ENCODE data around the gene SKAP1.
"Not testable (repeated sequence)": the region's sequence is repeated elsewhere in the genome, so short reads cannot be mapped to it uniquely, and the experiment has no call there.

SKAP1 gene

GRCh38 chr17:48190871-48191270 lies 239.1 kb downstream of the SKAP1 start:
- Histone ChIP-seq H2AFZ (ENCODE audit: low read length) (no peak overlapping the region), H4K8ac (ENCODE audit: low read depth, low read length) (no peak overlapping the region), H3K14ac (ENCODE audit: low read length) (no peak overlapping the region), H3K9ac (ENCODE audit: low read depth, low read length, poor library complexity) (no peak overlapping the region), H2BK120ac (ENCODE audit: low read depth, low read length) (no peak overlapping the region), H3K18ac (ENCODE audit: low read length) (no peak overlapping the region), H2AK5ac (ENCODE audit: low read depth, low read length) (no peak overlapping the region), H2BK12ac (ENCODE audit: low read length) (no peak overlapping the region), H2BK15ac (ENCODE audit: low read length) (no peak overlapping the region), H3K4me3 (ENCODE audit: low read length in 2 of 2) (no peak overlapping the region), H3K4me1 (ENCODE audit: control insufficient read depth in 2 of 2, insufficient read depth in 1 of 2, low read depth in 1 of 2, low read length in 2 of 2) (peaks cover 3 to 9% of the 10 kb centered on the region in 2 donors), H3K27ac (replicated peaks; ENCODE audit: low read length) (no peak overlapping the region), H3K4ac (ENCODE audit: low read length) (no peak overlapping the region), H3K23ac (ENCODE audit: low read depth, low read length, poor library complexity) (no peak overlapping the region), H3K9me3 (replicated peaks in 1 of 2; ENCODE audit: control insufficient read depth in 2 of 2, insufficient read depth in 1 of 2, low read depth in 1 of 2, low read length in 2 of 2) (no peaks in the 10 kb centered on the region), H3K27me3 (ENCODE audit: control insufficient read depth in 3 of 3, insufficient read depth in 3 of 3, low read depth in 1 of 3, low read length in 3 of 3) (peaks cover 0 to 29% (median 0%) of the 10 kb centered on the region in 3 experiments), H3K79me1 (ENCODE audit: low read depth, low read length) (no peaks in the 10 kb centered on the region), H2BK5ac (ENCODE audit: low read length) (no peak overlapping the region), H3K36me3 (replicated peaks in 1 of 2; ENCODE audit: control insufficient read depth in 2 of 2, insufficient read depth in 2 of 2, low read length in 2 of 2) (no peaks in the 10 kb centered on the region), H4K91ac (ENCODE audit: low read depth, low read length, poor library complexity) (no peak overlapping the region), H3K4me2 (ENCODE audit: insufficient read depth, low read length, poor library complexity, severe bottlenecking) (no peak overlapping the region)
- WGBS, 2 donors (ENCODE audit: extremely low coverage in 2 of 2, insufficient read length in 2 of 2, insufficient replicate concordance in 1 of 2) = no CpG with 5 or more reads among the region's 8 CpGs
- DNase-seq (ENCODE audit: low spot score) = no peak

- Histone ChIP-seq H3K9me3 (replicated peaks in 1 of 2; ENCODE audit: control insufficient read depth in 2 of 2, insufficient read depth in 1 of 2, low read depth in 1 of 2, low read length in 2 of 2) (no peaks in the 10 kb centered on the region), H2AFZ (ENCODE audit: low read length) (no peak overlapping the region), H3K27me3 (ENCODE audit: control insufficient read depth in 3 of 3, insufficient read depth in 3 of 3, low read depth in 1 of 3, low read length in 3 of 3) (peaks cover 0 to 38% (median 0%) of the 10 kb centered on the region in 3 experiments), H3K4ac (ENCODE audit: low read length) (no peak overlapping the region), H2BK12ac (ENCODE audit: low read length) (no peak overlapping the region), H3K9ac (ENCODE audit: low read depth, low read length, poor library complexity) (no peak overlapping the region), H3K4me3 (ENCODE audit: low read length in 2 of 2) (no peak overlapping the region), H4K8ac (ENCODE audit: low read depth, low read length) (no peak overlapping the region), H3K4me2 (ENCODE audit: insufficient read depth, low read length, poor library complexity, severe bottlenecking) (no peak overlapping the region), H3K4me1 (ENCODE audit: control insufficient read depth in 2 of 2, insufficient read depth in 1 of 2, low read depth in 1 of 2, low read length in 2 of 2) (no peaks in the 10 kb centered on the region), H3K18ac (ENCODE audit: low read length) (no peak overlapping the region), H3K79me1 (ENCODE audit: low read depth, low read length) (no peaks in the 10 kb centered on the region), H2AK5ac (ENCODE audit: low read depth, low read length) (no peak overlapping the region), H3K14ac (ENCODE audit: low read length) (no peak overlapping the region), H3K36me3 (replicated peaks in 1 of 2; ENCODE audit: control insufficient read depth in 2 of 2, insufficient read depth in 2 of 2, low read length in 2 of 2) (no peaks in the 10 kb centered on the region), H3K27ac (replicated peaks; ENCODE audit: low read length) (no peak overlapping the region), H2BK15ac (ENCODE audit: low read length) (no peak overlapping the region), H4K91ac (ENCODE audit: low read depth, low read length, poor library complexity) (no peak overlapping the region), H3K23ac (ENCODE audit: low read depth, low read length, poor library complexity) (no peak overlapping the region), H2BK120ac (ENCODE audit: low read depth, low read length) (no peak overlapping the region), H2BK5ac (ENCODE audit: low read length) (no peak overlapping the region)
- DNase-seq (ENCODE audit: low spot score) = no peak
- no CpG with 5 or more reads among the region's 3 CpGs for WGBS, 2 donors (ENCODE audit: extremely low coverage in 2 of 2, insufficient read length in 2 of 2, insufficient replicate concordance in 1 of 2)
Measured at GRCh38 chr17:48187872-48188608, 242.0 kb downstream of the SKAP1 start.

- not testable (repeated sequence) for H3K4ac ChIP-seq (ENCODE audit: low read length); H3K4me3 ChIP-seq (ENCODE audit: low read length in 2 of 2); H4K8ac ChIP-seq (ENCODE audit: low read depth, low read length); H3K23ac ChIP-seq (ENCODE audit: low read depth, low read length, poor library complexity); H3K4me1 ChIP-seq (ENCODE audit: control insufficient read depth in 2 of 2, insufficient read depth in 1 of 2, low read depth in 1 of 2, low read length in 2 of 2); H3K36me3 ChIP-seq (replicated peaks in 1 of 2; ENCODE audit: control insufficient read depth in 2 of 2, insufficient read depth in 2 of 2, low read length in 2 of 2); H2AK5ac ChIP-seq (ENCODE audit: low read depth, low read length); H3K9me3 ChIP-seq (replicated peaks in 1 of 2; ENCODE audit: control insufficient read depth in 2 of 2, insufficient read depth in 1 of 2, low read depth in 1 of 2, low read length in 2 of 2); H4K91ac ChIP-seq (ENCODE audit: low read depth, low read length, poor library complexity); H3K79me1 ChIP-seq (ENCODE audit: low read depth, low read length); H2BK15ac ChIP-seq (ENCODE audit: low read length); DNase-seq (ENCODE audit: low spot score); H2BK12ac ChIP-seq (ENCODE audit: low read length); H3K18ac ChIP-seq (ENCODE audit: low read length); H2AFZ ChIP-seq (ENCODE audit: low read length); H2BK5ac ChIP-seq (ENCODE audit: low read length); H3K14ac ChIP-seq (ENCODE audit: low read length); H3K4me2 ChIP-seq (ENCODE audit: insufficient read depth, low read length, poor library complexity, severe bottlenecking); H3K27ac ChIP-seq (replicated peaks; ENCODE audit: low read length); H2BK120ac ChIP-seq (ENCODE audit: low read depth, low read length); H3K9ac ChIP-seq (ENCODE audit: low read depth, low read length, poor library complexity)
- H3K27me3 ChIP-seq (ENCODE audit: control insufficient read depth in 3 of 3, insufficient read depth in 3 of 3, low read depth in 1 of 3, low read length in 3 of 3) = peaks cover 0 to 42% (median 0%) of the 10 kb centered on the region in 3 experiments
- no CpG with 5 or more reads among the region's 5 CpGs for WGBS, 2 donors (ENCODE audit: extremely low coverage in 2 of 2, insufficient read length in 2 of 2, insufficient replicate concordance in 1 of 2)
Measured at GRCh38 chr17:48186317-48186716, 243.7 kb downstream of the SKAP1 start.

GRCh38 chr17:48184721-48185120 lies 245.3 kb downstream of the SKAP1 start:
- WGBS, 2 donors (ENCODE audit: extremely low coverage in 2 of 2, insufficient read length in 2 of 2, insufficient replicate concordance in 1 of 2) = no CpG with 5 or more reads among the region's 6 CpGs

More at GRCh38 chr17:48184721-48185120, 245.3 kb downstream of the SKAP1 start:
- Histone ChIP-seq H2AFZ (ENCODE audit: low read length) (no peak overlapping the region), H4K8ac (ENCODE audit: low read depth, low read length) (no peak overlapping the region), H3K36me3 (replicated peaks in 1 of 2; ENCODE audit: control insufficient read depth in 2 of 2, insufficient read depth in 2 of 2, low read length in 2 of 2) (no peaks in the 10 kb centered on the region), H3K18ac (ENCODE audit: low read length) (no peak overlapping the region), H2BK12ac (ENCODE audit: low read length) (no peak overlapping the region), H3K4me3 (ENCODE audit: low read length in 2 of 2) (no peak overlapping the region), H3K9ac (ENCODE audit: low read depth, low read length, poor library complexity) (no peak overlapping the region), H3K9me3 (replicated peaks in 1 of 2; ENCODE audit: control insufficient read depth in 2 of 2, insufficient read depth in 1 of 2, low read depth in 1 of 2, low read length in 2 of 2) (no peaks in the 10 kb centered on the region), H3K4ac (ENCODE audit: low read length) (no peak overlapping the region), H3K27ac (replicated peaks; ENCODE audit: low read length) (no peak overlapping the region), H4K91ac (ENCODE audit: low read depth, low read length, poor library complexity) (no peak overlapping the region), H3K23ac (ENCODE audit: low read depth, low read length, poor library complexity) (no peak overlapping the region), H3K27me3 (ENCODE audit: control insufficient read depth in 3 of 3, insufficient read depth in 3 of 3, low read depth in 1 of 3, low read length in 3 of 3) (peaks cover 0 to 52% (median 0%) of the 10 kb centered on the region in 3 experiments), H2BK120ac (ENCODE audit: low read depth, low read length) (no peak overlapping the region), H2BK5ac (ENCODE audit: low read length) (no peak overlapping the region), H2AK5ac (ENCODE audit: low read depth, low read length) (no peak overlapping the region), H3K4me1 (ENCODE audit: control insufficient read depth in 2 of 2, insufficient read depth in 1 of 2, low read depth in 1 of 2, low read length in 2 of 2) (no peaks in the 10 kb centered on the region), H2BK15ac (ENCODE audit: low read length) (no peak overlapping the region), H3K4me2 (ENCODE audit: insufficient read depth, low read length, poor library complexity, severe bottlenecking) (no peak overlapping the region), H3K79me1 (ENCODE audit: low read depth, low read length) (no peaks in the 10 kb centered on the region), H3K14ac (ENCODE audit: low read length) (no peak overlapping the region)
- no peak for DNase-seq (ENCODE audit: low spot score)
